Measurements from ENCODE around the gene TTC28.
"Not testable (repeated sequence)": the region's sequence is repeated elsewhere in the genome, so short reads cannot be mapped to it uniquely, and the experiment has no call there.

TTC28 gene

DNA sequence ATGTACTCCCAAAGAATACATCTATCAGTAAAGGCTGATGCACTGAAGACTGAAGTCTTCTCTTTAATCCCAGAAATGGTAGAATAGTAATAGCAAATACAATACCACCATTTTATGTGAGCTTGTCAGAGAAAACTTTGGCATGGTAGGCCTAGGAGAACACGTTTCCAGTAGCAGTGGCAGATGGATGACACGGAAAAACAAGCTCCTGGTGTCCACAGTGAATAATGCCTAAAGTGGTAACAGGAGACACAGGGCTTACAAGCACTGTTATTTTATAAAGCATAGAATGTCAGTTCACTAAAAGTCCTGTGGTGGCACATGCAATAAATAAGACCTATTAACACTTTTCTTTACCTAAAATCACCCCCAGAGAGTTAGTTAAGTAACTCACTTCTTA is 277.6 kb downstream of the TTC28 start:
- DNase-seq, result no peak

DNA sequence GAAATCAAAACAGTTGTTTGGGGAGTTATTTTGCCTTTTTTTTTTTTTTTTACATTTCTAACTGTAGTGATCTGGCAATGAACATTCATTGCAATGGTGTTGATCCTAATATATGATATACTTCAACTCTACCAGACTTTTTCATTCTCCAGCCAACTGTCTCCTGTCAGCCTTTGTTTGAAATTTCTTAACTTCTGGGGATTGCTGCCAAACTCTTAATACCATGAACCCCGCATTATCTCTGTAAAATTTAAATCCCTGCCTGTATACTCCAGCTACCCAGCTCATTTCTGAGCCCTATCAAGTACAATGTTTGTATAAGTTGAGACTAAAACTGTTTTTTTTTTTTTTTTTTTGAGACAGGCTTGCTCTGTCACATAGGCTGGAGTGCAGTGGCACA is 280.7 kb downstream of the TTC28 start:
- no peak for DNase-seq

GRCh38 chr22:28398355-28398754 is 281.3 kb downstream of the TTC28 start:
- no peak for DNase-seq

- DNase-seq, result no peak
Measured at GRCh38 chr22:28397306-28397705, 282.3 kb downstream of the TTC28 start.

GRCh38 chr22:28395920-28396753 is 283.5 kb downstream of the TTC28 start:
- peak; percentile 91 for DNase-seq

DNA sequence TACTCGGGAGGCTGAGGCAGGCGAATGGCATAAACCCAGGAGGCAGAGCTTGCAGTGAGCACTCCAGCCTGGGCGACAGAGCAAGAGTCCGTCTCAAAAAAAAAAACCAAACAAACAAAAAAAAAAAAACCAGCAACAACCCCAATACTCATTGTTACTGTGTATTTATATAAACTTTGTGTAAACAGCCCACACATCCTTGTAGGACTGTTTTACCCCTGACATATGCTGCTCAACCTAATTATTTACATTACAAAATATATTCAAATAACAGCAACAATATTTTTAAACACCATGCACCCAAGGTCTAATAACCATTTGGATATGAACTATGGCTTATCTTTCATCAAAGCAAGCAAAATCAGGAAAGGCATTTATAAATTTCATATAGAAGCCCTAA is 284.1 kb downstream of the TTC28 start:
- no peak for DNase-seq

DNA sequence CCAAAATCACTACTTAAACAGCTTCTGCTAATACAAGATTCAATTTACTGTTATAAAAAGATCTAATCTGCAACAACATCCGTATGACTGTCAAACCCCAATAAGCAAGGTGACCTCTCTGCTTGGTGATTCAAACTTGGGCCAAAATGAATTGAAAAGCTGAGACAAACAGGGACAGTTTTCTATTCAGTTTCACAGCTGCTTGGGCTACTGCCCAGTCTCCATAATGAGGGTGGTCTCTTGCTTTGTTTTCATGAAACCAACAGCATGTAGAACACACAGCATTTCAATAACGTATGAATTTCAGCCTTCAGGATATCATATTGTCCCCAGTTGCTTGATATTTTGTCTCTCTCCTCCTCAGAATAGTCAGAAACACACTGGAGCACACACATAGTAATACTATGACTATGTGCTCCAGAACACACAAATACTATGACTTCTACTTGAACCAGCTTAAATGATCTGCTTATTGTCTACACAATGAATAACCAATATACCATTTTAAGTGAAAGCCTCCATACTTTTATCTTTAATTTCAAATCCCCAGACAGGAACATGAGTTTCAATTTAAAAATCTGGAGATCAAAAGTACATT is 285.0 kb downstream of the TTC28 start:
- DNase-seq, result no peak

DNA sequence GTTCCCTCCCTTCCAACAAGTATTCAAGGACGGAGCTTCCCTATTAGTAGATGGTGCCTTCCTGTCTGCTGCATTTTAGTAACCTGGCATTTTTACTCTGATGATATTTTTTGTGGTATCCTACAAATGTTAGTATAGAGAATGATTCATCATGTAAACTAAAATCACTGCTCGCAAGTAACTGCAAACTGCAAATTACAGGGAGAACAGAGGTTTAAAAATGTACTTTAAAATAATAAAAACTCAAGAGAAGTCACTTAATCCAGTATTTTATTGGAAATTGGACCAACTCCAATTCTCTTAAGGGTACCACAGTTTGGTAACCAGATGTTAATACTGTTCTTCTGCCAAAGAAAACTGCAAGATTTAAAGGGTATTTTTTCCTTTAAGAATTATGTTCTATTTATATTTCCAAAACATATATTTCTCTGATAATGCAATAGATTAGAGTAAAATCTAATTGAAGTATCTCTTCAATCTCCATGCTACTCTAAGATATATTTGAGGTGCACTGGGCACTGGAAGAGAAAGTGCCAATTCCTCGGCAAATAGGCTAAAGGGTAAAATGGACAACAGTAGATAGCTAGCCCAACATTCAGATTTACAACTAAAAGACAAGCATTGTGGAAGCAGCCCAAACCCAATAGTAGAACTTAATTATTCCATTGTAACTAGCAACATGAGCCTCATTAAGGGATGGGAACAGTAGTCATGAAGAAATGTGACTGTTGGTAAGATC is 298.0 kb downstream of the TTC28 start:
- DNase-seq, result no peak

DNA sequence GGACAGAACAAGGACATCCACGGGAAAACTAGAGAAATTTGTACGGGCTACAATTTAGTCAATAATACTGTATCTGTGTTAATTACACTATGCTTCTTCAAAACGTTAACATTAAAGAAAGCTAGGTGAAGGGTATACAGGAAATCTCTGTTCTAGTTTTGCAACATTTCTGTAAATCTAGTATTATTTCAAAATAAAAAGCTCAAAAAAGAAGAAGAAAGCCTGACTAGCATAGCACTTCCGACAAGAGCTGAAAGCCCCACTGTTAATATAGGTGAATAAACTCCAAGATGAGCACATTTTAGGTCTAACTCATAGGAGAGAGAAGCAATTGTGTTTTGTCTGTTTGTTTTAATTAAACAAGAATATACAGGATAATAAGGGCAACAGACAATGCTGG is 299.7 kb downstream of the TTC28 start:
- DNase-seq, result no peak

GRCh38 chr22:28379075-28379779 is 300.4 kb downstream of the TTC28 start:
- peak; percentile 38 for DNase-seq

- no peak for DNase-seq
Measured at GRCh38 chr22:28375761-28376534, 303.7 kb downstream of the TTC28 start.

GRCh38 chr22:28373831-28374230 is 305.8 kb downstream of the TTC28 start:
- DNase-seq, result peak; percentile 48

GRCh38 chr22:28369854-28370253 is 309.8 kb downstream of the TTC28 start:
- DNase-seq, result peak; percentile 76

DNA sequence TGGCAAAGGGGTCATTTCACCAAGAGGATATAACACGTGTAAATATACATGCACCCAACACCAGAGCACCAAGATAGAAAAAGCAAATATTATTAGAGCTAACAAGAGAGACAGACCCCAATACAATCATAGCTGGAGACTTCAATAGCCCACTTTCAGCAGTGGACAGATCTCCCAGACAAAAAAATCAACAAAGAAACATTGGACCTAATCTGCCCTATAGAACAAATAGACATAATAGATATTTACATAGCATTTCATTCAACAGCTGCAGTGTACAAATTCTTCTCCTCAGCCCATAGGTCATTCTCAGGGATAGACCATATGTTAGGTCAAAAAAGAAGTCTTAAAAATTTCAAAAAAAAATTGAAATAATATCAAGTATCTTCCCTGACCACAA is 312.8 kb downstream of the TTC28 start:
- no peak for DNase-seq

GRCh38 chr22:28365371-28365770 is 314.3 kb downstream of the TTC28 start:
- no peak for DNase-seq

DNA sequence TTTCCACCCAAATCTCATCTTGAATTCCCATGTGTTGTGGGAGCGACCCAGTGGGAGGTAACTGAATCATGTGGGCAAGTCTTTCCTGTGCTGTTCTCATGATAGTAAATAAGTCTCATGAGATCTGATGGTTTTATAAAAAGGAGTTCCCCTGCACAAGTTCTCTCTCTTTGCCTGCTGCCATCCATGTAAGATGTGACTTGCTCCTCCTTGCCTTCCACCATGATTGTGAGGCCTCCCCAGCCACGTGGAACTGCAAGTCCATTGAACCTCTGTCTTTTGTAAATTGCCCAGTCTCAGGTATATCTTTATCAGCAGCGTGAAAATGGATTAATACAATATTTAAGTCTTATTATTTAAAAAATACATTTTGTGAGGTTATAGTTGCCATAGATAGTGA is 315.5 kb downstream of the TTC28 start:
- DNase-seq, result not testable (repeated sequence)

DNA sequence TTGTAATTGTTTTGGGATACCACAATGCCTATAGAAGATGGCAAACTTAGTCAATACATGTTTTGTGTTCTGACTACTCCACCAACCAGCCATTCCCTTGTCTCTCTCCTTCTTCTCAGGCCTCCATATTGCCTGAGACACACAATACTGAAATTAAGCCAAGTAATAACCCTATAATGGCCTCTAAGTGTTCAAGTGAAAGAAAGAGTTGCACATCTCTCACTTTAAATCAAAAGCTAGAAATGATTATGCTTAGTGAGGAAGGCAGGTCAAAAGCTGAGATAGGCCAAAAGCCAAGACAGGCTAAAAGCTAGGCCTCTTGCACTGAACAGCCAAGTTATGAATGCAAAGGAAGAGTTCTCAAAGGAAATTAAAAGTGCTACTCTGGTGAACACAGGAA is 318.7 kb downstream of the TTC28 start:
- no peak for DNase-seq

DNA sequence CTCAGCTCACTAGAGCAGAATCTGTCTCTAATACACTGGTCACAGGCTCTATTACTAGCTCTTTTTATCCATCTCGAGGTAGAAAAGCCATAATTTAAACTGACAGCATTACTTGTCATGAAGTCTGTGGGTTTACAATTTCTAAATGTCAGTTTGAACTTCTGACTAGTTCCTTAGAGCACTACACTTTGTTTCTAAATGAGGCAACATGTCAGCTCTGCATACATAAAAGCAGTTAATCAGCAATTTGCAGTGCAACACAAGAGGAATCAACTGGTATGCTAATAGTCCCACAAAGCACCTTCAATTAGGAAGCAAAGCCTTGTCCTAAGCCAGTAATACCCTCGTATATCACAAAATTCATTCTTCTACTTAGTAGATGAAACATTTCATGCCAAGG is 321.3 kb downstream of the TTC28 start:
- DNase-seq, result no peak

GRCh38 chr22:28357193-28357592 is 322.4 kb downstream of the TTC28 start:
- DNase-seq, result no peak

DNA sequence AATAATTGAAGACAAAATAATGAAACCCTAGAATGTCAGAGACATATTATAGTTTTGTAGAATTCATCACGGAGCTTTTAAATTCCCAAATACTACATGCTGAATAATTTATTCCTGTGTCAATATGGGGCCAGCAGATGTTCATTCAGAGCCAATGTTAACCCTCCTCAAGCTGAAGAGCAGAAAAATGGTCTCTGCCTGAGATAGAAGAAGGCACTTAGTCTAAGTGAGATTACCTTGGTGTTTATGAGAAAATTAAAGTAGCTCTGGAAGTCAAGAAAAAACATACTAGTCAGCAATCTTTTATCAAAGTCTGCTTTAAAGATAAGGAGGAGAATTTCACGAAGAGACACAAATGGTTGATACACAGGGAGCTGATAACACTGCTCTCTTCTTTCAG is 328.2 kb downstream of the TTC28 start:
- DNase-seq, result no peak

- DNase-seq, result no peak
Measured at GRCh38 chr22:28348613-28349609, 330.7 kb downstream of the TTC28 start.
